ENCODE data around the gene SGSM1. TPM values are rescaled to one million over a fixed set of nuclear protein-coding genes. Genes with fewer than 3 reads are reported as not detected.

SGSM1 gene
- total RNA-seq, 1 donor from 2014 or later = under 0.01 TPM

DNA sequence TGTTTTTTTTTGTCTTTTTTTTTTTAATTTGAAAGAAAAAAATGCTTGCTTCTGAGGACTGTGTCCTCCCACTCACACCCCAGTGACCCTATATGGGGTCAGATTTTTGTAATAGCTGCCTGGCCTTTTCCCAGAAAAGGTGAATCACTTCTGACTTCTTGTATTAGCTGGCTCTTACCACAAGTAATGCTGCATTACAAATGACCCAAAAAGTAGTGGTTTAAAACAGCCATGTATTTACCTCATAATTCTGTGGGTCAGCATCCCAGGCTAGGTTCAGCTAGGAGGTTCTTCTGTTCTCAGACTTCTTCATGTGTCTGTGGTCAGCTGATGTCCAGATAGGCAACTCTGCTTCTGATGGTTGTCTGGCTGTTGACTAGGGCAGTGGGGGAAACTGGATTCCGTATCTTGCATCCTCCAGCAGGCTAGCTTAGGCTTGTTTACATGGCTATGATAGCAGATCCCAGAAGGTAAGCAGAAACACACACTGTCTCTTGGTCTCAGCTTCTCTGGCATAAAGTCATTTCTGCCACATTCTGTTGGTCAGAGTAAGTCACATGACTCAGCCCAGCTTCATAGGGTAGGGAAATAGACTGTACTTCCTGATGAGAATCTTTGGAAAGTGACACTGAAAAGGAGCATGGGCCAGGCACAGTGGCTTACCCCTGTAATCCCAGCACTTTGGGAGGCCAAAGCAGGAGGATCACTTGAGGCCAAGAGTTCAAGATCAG is 121.0 kb downstream of the SGSM1 start:
- Histone ChIP-seq H3K27me3 (ENCODE audit: control insufficient read depth in 3 of 3, insufficient read depth in 3 of 3, low read length in 3 of 3) (peaks cover 0 to 3% (median 3%) of the 10 kb centered on the region in 3 donors), H3K4me1 (ENCODE audit: control insufficient read depth in 3 of 3, insufficient read depth in 3 of 3, low read length in 3 of 3) (no peaks in the 10 kb centered on the region), H3K9ac (ENCODE audit: low read depth in 1 of 3, low read length in 3 of 3) (no peak overlapping the region), H3K36me3 (ENCODE audit: control insufficient read depth in 3 of 3, insufficient read depth in 3 of 3, low read length in 3 of 3) (no peaks in the 10 kb centered on the region), H3K9me3 (ENCODE audit: control insufficient read depth in 3 of 3, low read length in 3 of 3) (no peaks in the 10 kb centered on the region), H3K4me3 (ENCODE audit: low read length in 3 of 3) (no peak overlapping the region), H3K27ac (ENCODE audit: low read depth, low read length) (no peak overlapping the region)

GRCh38 chr22:24928322-24928721 is 122.3 kb downstream of the SGSM1 start:
- Histone ChIP-seq H3K9ac (ENCODE audit: low read depth in 1 of 3, low read length in 3 of 3) (no peak overlapping the region), H3K27me3 (ENCODE audit: control insufficient read depth in 3 of 3, insufficient read depth in 3 of 3, low read length in 3 of 3) (peaks cover 0 to 3% (median 3%) of the 10 kb centered on the region in 3 donors), H3K4me1 (ENCODE audit: control insufficient read depth in 3 of 3, insufficient read depth in 3 of 3, low read length in 3 of 3) (no peaks in the 10 kb centered on the region), H3K36me3 (ENCODE audit: control insufficient read depth in 3 of 3, insufficient read depth in 3 of 3, low read length in 3 of 3) (no peaks in the 10 kb centered on the region), H3K4me3 (ENCODE audit: low read length in 3 of 3) (no peak overlapping the region), H3K9me3 (ENCODE audit: control insufficient read depth in 3 of 3, low read length in 3 of 3) (no peaks in the 10 kb centered on the region), H3K27ac (ENCODE audit: low read depth, low read length) (no peak overlapping the region)

- Histone ChIP-seq H3K27ac (ENCODE audit: low read depth, low read length) (no peak overlapping the region), H3K36me3 (ENCODE audit: control insufficient read depth in 3 of 3, insufficient read depth in 3 of 3, low read length in 3 of 3) (no peaks in the 10 kb centered on the region), H3K9me3 (ENCODE audit: control insufficient read depth in 3 of 3, low read length in 3 of 3) (no peaks in the 10 kb centered on the region), H3K4me3 (ENCODE audit: low read length in 3 of 3) (no peak overlapping the region), H3K9ac (ENCODE audit: low read depth in 1 of 3, low read length in 3 of 3) (no peak overlapping the region), H3K27me3 (ENCODE audit: control insufficient read depth in 3 of 3, insufficient read depth in 3 of 3, low read length in 3 of 3) (peaks cover 0 to 8% (median 5%) of the 10 kb centered on the region in 3 donors), H3K4me1 (ENCODE audit: control insufficient read depth in 3 of 3, insufficient read depth in 3 of 3, low read length in 3 of 3) (no peaks in the 10 kb centered on the region)
Observed at GRCh38 chr22:24930678-24931077, 124.7 kb downstream of the SGSM1 start.

GRCh38 chr22:24935771-24936483 is 129.9 kb downstream of the SGSM1 start:
- Histone ChIP-seq H3K9ac (ENCODE audit: low read depth in 1 of 3, low read length in 3 of 3) (no peak overlapping the region), H3K27ac (ENCODE audit: low read depth, low read length) (no peak overlapping the region), H3K4me1 (ENCODE audit: control insufficient read depth in 3 of 3, insufficient read depth in 3 of 3, low read length in 3 of 3) (no peaks in the 10 kb centered on the region)

DNA sequence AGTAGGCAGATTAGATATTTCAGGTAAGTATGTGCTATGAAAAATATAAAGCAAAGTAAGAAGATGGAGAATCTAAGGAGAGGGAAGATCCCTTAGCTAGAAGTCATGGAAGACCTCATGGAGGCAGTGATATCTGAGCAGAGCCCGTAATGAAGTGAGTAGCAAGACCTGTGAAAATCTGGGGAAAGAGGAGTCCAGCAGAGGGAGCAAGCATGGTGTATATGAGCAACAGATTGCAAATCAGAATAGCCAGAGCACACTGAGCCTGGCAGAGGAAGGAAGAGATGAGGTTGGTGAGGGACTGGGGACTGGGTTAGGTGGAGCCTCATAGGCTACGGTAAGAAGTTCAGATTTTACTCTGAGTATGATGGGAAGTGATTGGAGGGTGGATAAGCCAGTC is 131.1 kb downstream of the SGSM1 start:
- no peaks in the 10 kb centered on the region for H3K9me3 ChIP-seq (ENCODE audit: control insufficient read depth in 3 of 3, low read length in 3 of 3)
- no peak overlapping the region for H3K9ac ChIP-seq (ENCODE audit: low read depth in 1 of 3, low read length in 3 of 3)
- no peaks in the 10 kb centered on the region for H3K36me3 ChIP-seq (ENCODE audit: control insufficient read depth in 3 of 3, insufficient read depth in 3 of 3, low read length in 3 of 3)
- H3K4me3 ChIP-seq (ENCODE audit: low read length in 3 of 3) = no peak overlapping the region
- H3K4me1 ChIP-seq (ENCODE audit: control insufficient read depth in 3 of 3, insufficient read depth in 3 of 3, low read length in 3 of 3) = no peaks in the 10 kb centered on the region
- H3K27me3 ChIP-seq (ENCODE audit: control insufficient read depth in 3 of 3, insufficient read depth in 3 of 3, low read length in 3 of 3) = peaks cover 0 to 14% (median 5%) of the 10 kb centered on the region in 3 donors
- H3K27ac ChIP-seq (ENCODE audit: low read depth, low read length) = no peak overlapping the region

More at GRCh38 chr22:24935771-24936483, 129.9 kb downstream of the SGSM1 start:
- no peaks in the 10 kb centered on the region for H3K36me3 ChIP-seq (ENCODE audit: control insufficient read depth in 3 of 3, insufficient read depth in 3 of 3, low read length in 3 of 3)
- H3K9me3 ChIP-seq (ENCODE audit: control insufficient read depth in 3 of 3, low read length in 3 of 3) = no peaks in the 10 kb centered on the region
- H3K4me3 ChIP-seq (ENCODE audit: low read length in 3 of 3) = no peak overlapping the region
- peaks cover 0 to 17% (median 8%) of the 10 kb centered on the region in 3 donors for H3K27me3 ChIP-seq (ENCODE audit: control insufficient read depth in 3 of 3, insufficient read depth in 3 of 3, low read length in 3 of 3)

DNA sequence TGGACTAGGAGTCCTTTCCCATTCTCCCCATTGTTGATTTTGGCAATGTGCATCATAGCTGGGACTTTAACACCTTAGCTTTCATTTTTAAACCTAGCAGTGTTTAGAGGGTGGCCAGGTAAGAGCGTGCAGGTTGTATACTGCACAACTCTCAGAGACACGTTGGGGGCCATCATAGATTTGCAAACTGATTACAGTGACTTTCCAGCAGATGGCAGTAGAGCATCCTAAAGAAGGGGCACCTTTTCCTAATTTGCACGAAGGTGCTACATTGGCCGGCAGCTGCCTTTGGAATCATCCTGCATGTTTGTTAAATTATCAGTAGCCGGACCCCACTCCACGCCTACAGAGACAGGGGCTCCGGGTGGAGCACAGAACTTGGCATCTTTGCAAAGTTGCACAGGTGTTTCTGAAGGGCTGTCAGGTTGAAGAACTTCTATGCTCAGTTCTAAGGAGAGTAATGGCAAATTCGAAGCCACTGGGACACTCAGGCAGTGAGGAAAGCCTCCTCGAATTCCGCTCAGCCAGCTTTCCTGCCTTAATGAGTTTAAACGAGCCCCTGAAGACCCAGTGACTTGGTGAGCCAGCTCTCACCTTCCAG is 132.8 kb downstream of the SGSM1 start:
- no peaks in the 10 kb centered on the region for H3K36me3 ChIP-seq (ENCODE audit: control insufficient read depth in 3 of 3, insufficient read depth in 3 of 3, low read length in 3 of 3)
- H3K4me3 ChIP-seq (ENCODE audit: low read length in 3 of 3) = no peak overlapping the region
- no peak overlapping the region for H3K27ac ChIP-seq (ENCODE audit: low read depth, low read length)
- no peaks in the 10 kb centered on the region for H3K4me1 ChIP-seq (ENCODE audit: control insufficient read depth in 3 of 3, insufficient read depth in 3 of 3, low read length in 3 of 3)
- H3K9me3 ChIP-seq (ENCODE audit: control insufficient read depth in 3 of 3, low read length in 3 of 3) = no peaks in the 10 kb centered on the region
- H3K27me3 ChIP-seq (ENCODE audit: control insufficient read depth in 3 of 3, insufficient read depth in 3 of 3, low read length in 3 of 3) = peaks cover 0 to 14% (median 5%) of the 10 kb centered on the region in 3 donors
- no peak overlapping the region for H3K9ac ChIP-seq (ENCODE audit: low read depth in 1 of 3, low read length in 3 of 3)

GRCh38 chr22:24942301-24942700 is 136.3 kb downstream of the SGSM1 start:
- Histone ChIP-seq H3K27me3 (ENCODE audit: control insufficient read depth in 3 of 3, insufficient read depth in 3 of 3, low read length in 3 of 3) (peaks cover 0 to 9% (median 3%) of the 10 kb centered on the region in 3 donors), H3K4me3 (ENCODE audit: low read length in 3 of 3) (no peak overlapping the region), H3K36me3 (ENCODE audit: control insufficient read depth in 3 of 3, insufficient read depth in 3 of 3, low read length in 3 of 3) (no peaks in the 10 kb centered on the region), H3K9me3 (ENCODE audit: control insufficient read depth in 3 of 3, low read length in 3 of 3) (no peaks in the 10 kb centered on the region), H3K4me1 (ENCODE audit: control insufficient read depth in 3 of 3, insufficient read depth in 3 of 3, low read length in 3 of 3) (no peaks in the 10 kb centered on the region), H3K9ac (ENCODE audit: low read depth in 1 of 3, low read length in 3 of 3) (no peak overlapping the region), H3K27ac (ENCODE audit: low read depth, low read length) (no peak overlapping the region)

GRCh38 chr22:24944217-24944937 is 138.4 kb downstream of the SGSM1 start:
- no peak overlapping the region for H3K9ac ChIP-seq (ENCODE audit: low read depth in 1 of 3, low read length in 3 of 3)
- H3K9me3 ChIP-seq (ENCODE audit: control insufficient read depth in 3 of 3, low read length in 3 of 3) = no peaks in the 10 kb centered on the region
- H3K36me3 ChIP-seq (ENCODE audit: control insufficient read depth in 3 of 3, insufficient read depth in 3 of 3, low read length in 3 of 3) = no peaks in the 10 kb centered on the region
- H3K4me3 ChIP-seq (ENCODE audit: low read length in 3 of 3) = no peak overlapping the region
- H3K27ac ChIP-seq (ENCODE audit: low read depth, low read length) = no peak overlapping the region
- no peaks in the 10 kb centered on the region for H3K4me1 ChIP-seq (ENCODE audit: control insufficient read depth in 3 of 3, insufficient read depth in 3 of 3, low read length in 3 of 3)
- peaks cover 12 to 15% (median 15%) of the 10 kb centered on the region in 3 donors for H3K27me3 ChIP-seq (ENCODE audit: control insufficient read depth in 3 of 3, insufficient read depth in 3 of 3, low read length in 3 of 3)

- Histone ChIP-seq H3K27ac (ENCODE audit: low read depth, low read length) (no peak overlapping the region), H3K9ac (ENCODE audit: low read depth in 1 of 3, low read length in 3 of 3) (no peak overlapping the region), H3K36me3 (ENCODE audit: control insufficient read depth in 3 of 3, insufficient read depth in 3 of 3, low read length in 3 of 3) (no peaks in the 10 kb centered on the region), H3K4me1 (ENCODE audit: control insufficient read depth in 3 of 3, insufficient read depth in 3 of 3, low read length in 3 of 3) (peaks cover 0 to 3% (median 0%) of the 10 kb centered on the region in 3 donors), H3K27me3 (ENCODE audit: control insufficient read depth in 3 of 3, insufficient read depth in 3 of 3, low read length in 3 of 3) (peaks cover 15 to 23% (median 20%) of the 10 kb centered on the region in 3 donors), H3K9me3 (ENCODE audit: control insufficient read depth in 3 of 3, low read length in 3 of 3) (no peaks in the 10 kb centered on the region), H3K4me3 (ENCODE audit: low read length in 3 of 3) (no peak overlapping the region)
Observed at GRCh38 chr22:24945430-24945829, 139.4 kb downstream of the SGSM1 start.

Measured in skeletal muscle tissue (tissue), 4 donors.